Dermis lymphatic vessel endothelial cell (primary cell): ENCODE measurements around the gene MMD2. TPM values are rescaled to one million over a fixed set of nuclear protein-coding genes. Genes with fewer than 3 reads are reported as not detected.

Experiments used
- total RNA-seq: library from RNA; depleted of rRNA; stranded (reverse); fragments of >200 nt; gene quantifications from 2 replicates; pipeline ENCODE4 v1.2.1, GENCODE V29; 2014

MMD2 gene
- not detected in 2 replicates for total RNA-seq

DNA sequence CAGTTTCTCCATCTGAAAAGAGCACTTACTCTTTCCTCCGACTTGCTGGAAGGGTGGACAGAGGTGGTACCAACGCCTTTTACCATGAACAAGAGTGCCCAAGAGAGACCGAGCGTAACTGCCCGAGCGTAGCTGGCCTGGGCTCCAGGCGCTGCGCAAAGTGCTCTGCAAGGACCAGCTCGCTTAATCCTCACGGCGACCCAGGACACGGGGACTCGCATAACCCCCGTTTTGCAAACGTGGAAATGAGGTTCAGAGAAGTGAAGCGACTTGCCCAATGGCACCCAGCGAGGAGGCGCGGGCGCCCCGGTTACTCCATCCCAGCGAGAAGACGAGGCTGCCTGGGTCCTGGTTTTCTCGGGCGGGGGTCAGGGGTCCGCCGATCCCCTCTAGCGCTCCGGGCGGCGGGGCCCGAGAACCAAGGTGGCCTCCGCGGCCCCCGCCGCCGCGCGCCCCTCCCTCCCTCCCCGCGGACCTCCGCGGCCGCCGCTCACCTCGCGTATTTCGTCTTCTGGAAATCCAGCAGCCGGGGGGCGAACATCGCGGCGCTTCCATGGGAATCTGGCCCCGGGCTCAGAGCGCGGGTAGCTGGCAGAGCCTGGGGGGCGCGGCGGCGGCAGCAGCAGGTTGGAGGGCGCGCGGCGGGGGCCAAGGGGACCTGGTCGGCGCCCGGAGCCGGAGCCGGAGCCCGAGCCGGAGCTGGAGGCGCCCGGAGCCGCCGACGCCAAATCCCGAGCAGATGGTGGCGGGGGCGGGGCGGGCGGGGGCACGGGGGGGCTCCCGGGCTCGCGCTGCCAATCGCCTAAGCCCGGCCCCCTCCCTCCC, at the start of gene MMD2:
Gene MMD2 (minus strand): TSS at position 711 of the 825 bp plus-strand sequence. CDS start 170 bp downstream, at position 541.

GRCh38 chr7:4883372-4884144, 75.4 kb downstream of the MMD2 start, which contains the start of gene RADIL:
Gene RADIL (minus strand): TSS chr7:4883716. CDS start chr7:4878139, 5,577 bp downstream.

GRCh38 chr7:4861673-4862072, 97.3 kb downstream of the MMD2 start, which contains the start of gene PAPOLB:
Gene PAPOLB (minus strand): TSS chr7:4862030. CDS start chr7:4861810, 220 bp downstream.

Other genes with a start within 250 kb of the MMD2 start
- gene AP5Z1, start 183.6 kb downstream of the MMD2 start, total RNA-seq = 20.1 and 25.4 TPM in 2 replicates
- gene PAPOLB, start 97.2 kb downstream of the MMD2 start, total RNA-seq = 0.11 and 0.60 TPM in 2 replicates
- 5.1 and 5.5 TPM in 2 replicates for gene RADIL, start 75.5 kb downstream of the MMD2 start, total RNA-seq
- gene RBAK, start 86.7 kb upstream of the MMD2 start, total RNA-seq = 6.2 and 9.6 TPM in 2 replicates
- 59.8 and 63.0 TPM in 2 replicates for gene WIPI2, start 231.0 kb upstream of the MMD2 start, total RNA-seq